Fibroblast of skin of right biceps (primary cell): ENCODE data around the gene ASIC2.

Experiments used
- DNase-seq: peaks from one replicate; pipeline ENCODE4 v3.0.0-alpha.2; 2013

ASIC2 gene

DNA sequence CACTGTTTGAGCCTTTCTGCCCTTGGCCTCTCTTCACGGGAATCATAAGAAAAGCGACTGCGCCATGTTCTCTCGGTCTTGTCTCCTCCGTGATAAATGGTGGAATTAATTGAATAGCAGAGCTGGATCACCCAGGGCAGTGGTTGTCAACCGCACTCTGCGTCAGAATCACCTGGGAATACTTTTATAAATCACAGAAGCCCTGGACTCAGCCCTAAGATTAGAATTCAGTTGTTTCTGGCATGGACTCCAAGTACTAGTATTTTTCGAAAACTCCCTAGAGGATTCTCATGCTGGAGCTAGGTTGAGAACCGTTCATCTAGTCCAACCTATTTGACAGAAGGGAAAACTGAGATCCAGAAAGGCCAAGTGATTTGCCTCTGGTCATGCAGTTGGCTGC is 237.3 kb downstream of the ASIC2 start:
- no peak for DNase-seq

DNA sequence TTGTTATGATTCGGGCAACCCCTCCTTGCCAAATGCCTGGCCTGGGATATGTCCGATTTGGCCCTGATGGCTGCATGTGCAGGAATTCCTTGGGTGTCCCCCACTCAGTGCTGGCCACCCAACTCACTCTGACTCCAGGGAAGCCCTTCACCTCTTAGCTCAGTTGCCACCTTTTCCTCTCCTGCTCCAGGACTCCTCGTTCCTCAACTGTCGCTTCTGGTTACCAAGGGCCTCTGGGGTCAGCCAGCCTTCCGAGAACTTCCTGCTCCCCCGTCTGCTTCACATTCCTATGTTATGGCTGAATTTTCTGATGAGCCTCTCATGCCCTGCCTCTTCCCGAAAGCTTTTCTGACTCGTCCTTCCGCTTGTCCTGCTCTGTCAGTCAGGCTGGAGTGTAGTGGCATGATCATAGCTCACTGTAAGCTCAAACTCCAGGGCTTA is 237.9 kb downstream of the ASIC2 start:
- DNase-seq: no peak

DNA sequence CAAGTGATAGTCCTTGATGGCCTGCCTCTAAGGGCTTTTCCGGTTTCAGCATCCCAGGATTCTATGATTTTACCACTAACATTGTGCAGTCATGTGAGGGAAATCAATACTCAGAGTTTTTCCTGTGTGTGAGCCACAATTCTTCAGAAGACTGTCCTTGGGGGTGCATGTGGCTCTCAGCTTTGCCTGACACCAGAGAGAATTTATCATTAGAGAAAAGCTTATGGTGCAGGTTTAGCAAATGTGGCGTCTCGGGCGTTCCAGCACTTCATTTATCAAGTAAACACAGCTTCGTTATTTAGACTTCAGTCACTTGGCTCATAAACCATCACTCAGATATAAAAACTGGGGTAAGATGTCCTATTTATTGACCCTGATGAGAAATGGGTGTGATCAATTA is 238.7 kb downstream of the ASIC2 start:
- DNase-seq: no peak

DNA sequence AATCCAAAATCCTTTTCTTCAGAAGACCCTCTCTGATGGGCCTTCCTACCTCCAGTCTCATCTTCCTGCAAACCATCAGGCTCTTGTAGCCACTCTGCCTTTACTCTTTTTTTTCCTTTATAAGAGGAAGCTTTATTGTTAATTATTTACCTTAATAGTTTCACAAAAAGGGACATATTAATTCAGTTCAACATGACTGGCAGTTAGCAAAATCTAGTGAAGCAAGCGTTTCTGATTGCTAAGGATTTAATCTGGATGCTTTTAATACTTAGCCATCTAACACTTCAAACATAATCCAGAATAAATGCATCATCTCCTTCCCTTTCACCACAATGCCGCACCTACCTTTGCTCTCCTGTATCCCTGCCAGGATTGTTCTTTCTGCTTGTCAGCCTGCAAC is 239.4 kb downstream of the ASIC2 start:
- no peak for DNase-seq

DNA sequence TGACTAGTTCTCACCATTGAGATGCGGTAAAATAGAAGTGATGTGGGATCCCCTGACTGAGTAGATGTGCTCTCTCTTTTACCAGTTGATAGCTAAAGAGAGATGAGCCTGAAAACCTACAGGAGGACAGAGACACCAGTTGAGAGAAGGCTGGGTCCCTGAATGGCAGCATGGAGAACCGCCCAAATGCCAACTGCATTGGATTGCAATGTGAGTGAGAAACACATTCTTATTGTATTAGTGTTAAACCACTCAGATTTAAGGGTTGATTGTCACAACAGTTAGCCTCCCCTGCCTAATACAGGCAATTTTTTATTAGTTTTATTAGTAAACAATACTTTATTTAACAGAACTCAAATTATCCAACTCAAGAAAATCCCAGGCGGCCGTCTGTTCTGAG is 240.2 kb downstream of the ASIC2 start:
- DNase-seq: no peak

DNA sequence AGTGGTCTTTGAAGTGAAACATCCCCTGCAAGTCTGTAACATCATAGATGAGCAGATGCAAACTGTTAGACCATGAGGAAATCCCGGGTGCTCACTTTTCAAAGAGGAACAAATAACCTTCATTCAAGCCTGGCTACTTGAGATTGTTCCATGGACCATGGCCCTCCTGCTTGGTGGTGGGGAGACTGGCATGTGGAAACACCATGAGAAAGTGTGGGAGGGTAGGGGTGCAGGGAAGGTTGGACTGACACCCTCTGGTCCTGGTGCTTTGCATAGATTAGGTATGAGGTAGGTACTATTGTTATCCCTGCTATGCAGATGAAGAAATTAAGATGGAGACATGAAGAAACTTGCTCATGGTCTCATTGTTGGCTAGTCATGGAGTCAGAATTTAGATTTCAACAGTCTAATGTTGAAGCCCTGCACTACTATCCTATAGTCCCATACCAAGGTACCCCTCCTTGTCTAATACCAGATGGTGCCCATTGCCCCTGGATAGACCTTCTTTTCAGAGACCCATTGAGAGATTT is 242.4 kb downstream of the ASIC2 start:
- DNase-seq: no peak

DNA sequence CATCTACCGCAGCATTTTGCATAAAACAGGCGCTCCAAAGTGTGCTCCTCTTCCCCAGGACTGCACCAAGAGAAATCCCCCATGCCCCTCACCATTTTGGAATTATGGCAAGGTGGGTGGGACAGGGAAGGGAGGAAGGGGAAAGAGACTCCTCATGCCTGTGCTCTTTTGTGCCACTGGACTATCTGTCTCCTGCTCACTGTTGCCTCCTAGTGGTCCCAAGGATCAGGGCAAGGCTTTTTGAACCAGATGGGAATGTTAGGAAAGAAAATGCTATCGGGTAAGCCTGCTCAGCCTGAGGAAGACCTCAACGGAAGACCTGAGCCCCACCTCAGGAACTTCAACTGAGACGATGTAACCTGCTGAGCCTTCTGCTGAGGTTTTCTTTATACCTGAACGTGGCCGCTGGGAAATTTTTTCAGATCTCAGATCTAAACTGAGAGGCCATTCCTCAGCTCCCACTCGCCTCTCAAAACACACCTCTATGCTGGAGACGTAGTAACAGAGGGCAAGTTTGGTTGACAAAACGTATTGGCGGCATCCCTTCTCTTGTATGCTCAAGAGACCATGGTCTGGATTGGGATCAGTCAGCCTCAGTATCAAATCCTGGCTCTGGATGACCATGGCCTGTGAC is 243.2 kb downstream of the ASIC2 start:
- DNase-seq: peak; percentile 41

DNA sequence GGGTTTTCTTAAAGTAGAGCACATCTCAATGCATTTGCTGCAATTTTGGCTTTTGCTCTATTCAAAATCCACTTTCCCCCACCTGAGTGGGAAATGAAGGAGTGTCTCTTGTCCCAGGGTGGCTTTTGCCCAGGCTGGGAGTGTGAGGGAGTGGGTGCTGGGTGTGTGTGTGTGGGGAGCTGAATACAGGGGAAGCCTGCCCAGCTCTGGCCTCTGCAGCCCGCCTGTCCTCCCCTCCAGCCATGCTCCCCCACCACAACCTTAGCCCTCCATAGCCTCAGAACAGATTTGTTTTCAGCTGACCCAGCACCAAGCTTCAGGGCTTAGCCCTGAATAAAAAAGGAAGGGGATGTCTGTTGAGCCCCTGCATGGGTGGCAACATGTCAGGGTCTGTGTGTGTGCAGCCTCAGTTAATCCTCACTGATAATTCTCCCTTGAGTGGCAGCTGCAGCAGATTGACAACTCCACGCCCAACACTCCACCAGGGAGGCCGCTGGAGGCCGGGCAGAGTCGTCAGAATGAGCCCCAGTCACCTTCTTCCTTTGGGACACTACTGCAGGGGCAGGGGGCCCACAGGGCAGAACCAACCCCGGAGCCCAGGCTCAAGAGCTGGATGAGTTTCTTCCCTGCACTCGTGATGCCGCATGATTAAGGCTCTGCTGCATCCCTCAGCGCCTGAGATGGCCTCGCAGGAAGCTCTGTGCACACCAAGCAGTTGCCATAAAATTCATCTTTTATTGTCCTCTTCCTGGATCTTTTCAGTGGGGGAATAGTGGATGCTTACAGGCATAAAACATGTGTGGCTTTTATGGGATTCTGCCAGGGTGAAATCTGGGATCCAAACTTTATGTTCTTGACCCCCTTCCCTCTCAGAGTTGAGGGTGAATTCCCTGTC is 246.5 kb downstream of the ASIC2 start:
- DNase-seq: no peak

DNA sequence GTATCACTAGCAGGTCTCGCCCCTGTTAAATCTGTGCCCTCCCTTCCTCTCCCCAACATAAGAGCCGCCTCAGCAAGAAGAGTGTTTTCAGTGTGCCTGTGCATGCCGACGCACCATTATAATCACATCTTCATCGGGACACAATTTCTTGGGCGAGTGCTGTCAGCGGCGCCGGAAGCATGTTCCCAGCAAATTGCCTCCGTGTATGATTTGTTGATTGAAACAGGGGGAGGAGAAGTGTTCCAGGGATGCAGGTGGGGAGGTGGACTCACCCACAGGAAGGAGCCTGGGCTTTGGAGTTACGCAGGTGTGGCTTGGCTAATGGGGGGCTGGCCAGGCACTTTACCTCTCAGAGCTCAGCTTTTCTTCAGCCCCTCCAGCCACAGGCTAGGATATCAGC is 247.9 kb downstream of the ASIC2 start:
- no peak for DNase-seq

DNA sequence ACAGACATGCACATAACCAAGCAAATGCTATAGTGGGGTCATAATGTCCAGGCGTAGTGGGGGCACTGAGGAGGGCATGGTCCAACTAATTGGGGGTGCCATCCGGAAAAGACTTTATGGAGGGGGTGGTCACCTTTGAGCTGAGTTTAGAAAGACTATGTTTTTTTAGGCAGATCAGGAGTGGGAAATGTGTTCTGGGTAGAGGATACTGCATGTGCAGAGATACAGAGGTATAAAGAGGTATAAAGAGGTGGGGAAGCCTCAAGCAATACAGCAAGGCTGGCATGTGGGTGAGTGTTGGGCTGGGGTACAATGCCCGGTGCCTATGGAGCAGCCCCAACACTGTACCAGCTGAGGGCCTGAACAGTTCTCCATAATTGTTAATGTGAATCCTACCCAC is 248.3 kb downstream of the ASIC2 start:
- DNase-seq: no peak

DNA sequence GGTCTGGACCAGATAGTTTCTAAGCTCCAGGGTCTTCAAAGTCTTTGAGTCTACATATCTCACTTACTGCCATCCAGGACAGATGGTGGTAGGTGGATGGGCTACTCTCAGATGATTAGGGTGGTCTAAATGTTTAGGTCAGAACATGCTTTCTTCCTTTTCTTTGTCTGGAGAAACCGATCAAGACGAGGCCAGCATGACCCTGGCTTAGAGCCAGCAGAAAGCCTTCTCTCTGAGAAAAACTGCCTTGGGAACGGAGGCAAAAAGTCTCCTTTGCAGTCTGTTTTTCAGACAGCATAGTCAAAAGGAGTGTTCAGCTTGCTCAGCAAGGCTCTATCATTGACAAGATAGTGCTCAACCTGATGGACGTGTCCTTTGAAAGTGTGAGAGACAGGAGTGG is 252.6 kb downstream of the ASIC2 start:
- DNase-seq: no peak

DNA sequence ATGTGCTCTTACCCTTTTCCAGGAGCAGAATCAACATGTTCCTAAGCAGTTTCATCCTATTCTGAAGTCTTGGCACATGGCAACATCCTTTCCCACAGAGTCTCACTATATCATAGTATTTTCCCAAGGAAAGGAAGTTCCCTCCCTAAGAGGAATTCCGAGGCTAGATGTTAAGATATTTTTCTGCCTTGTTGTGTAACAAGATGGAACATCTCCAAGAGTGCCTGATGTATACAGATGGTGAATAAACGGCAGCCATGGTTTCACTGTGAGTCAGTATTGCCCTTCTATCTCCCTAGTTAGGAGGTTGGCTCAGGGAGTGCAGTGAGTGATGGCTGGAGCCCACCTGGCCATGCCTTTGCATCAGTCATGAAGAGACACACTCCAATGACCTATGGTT is 253.2 kb downstream of the ASIC2 start:
- peak; percentile 77 for DNase-seq

DNA sequence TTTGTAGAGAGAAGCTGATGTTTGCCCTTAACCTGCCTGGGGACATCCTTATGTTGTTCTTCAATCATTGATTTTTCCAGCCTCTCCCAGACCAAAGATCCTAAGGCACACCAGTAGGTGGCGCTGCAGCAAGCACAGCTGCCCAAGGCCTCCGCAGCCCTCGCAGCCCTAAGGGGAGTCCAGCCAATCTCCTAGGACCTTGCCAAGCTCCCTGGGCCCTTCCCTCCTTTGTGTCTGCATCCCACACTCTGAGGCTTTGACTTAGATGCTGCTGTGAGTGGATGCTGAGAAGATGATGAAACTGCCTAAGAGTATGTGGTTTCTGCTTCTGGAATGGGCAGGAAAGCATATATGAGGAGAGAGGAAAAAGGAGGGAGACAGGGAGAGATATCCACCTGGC is 254.4 kb downstream of the ASIC2 start:
- DNase-seq: peak; percentile 43

DNA sequence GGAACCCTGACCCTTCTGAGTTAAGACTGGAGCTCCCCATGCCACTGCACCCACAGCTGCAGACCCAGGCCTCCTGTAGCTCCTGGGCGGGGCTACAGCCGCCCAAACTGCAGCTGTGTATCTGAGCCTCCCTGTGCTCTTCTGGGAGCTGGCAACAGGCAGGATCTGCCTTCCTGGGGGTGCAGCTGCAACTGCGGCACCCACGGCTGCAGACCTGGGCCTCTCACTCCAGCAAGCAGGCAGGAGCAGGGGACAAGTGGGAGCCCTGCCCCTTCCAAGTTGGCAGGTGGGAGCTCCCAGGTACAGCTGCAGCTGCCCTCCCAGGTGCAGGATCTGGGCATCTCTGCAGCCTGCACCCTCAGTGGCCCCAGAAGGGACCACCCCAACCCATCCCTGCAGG is 259.9 kb downstream of the ASIC2 start:
- DNase-seq: no peak

DNA sequence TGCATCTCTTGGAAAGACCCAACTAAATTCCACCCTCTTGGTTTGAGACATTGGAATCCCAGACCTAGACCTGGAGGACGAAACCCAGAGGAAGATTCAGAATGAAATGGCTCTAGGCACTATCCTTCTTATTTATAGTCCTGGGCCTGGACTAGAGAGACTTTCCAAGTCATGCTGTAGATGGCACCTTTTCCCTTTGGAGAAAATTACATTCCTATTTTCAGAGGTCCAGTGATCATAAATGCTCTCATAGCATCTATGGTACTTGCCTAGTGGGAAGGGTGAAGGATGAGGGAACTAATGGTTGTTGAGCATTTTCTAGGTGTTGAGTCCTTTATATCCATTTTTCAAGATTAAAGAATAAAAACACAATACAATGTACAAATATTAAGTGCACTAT is 264.3 kb downstream of the ASIC2 start:
- no peak for DNase-seq

DNA sequence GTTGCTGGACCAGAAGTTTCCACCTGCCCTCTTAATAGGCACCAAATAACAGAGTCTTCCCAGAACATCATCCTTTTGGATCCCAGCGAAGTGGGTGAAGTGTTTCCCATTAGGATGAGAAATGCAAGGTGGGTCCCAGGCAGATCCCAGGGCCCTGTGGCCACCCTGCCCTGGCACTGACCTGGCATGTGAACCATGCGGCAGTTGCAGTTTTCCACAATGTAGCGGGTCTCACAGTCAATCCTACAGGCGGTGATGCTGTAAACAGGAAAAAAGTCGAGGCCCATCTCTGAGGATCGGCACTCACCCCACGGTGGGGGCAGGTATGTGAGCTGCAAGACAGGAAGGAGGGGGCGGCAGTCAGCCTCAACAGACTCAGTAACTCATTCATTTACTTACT is 265.0 kb downstream of the ASIC2 start:
- no peak for DNase-seq

DNA sequence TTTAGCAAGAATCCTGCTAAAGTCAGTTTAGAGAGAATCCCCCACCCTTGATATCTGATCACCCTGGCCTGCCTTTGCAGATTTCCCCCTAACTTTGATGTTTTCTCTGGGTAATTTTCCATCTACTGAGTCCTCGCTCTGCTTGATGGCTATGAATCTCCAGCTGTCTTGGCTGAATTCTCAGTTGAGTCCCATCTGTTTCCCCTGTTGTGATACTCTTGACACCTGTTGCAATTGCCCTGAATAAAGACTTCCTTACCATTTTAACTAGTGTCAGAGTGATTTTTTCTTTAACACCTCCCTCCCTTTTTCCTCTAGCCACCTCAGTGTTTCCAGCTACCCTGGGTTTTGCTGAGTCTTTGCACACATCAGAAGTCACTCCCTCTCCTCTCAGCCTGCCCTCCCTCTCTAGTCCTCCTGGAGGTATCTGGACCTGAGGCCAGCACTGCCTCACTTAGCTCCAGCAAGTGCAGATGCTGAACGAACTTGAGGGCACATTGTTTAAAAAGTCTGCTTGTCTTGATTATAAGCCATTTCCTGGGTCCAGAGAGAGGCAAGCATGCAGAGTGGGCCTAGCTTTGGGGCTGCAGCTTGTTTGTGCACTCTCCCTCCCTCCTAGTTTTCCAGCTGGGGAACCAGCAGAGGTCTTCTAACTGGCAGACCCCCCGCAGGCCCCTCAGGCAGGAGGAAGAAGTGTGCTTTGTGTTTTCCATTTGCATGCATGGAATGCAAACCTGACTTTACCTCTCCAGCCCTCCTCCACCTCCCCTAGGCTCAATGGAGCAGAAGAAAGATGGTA is 268.2 kb downstream of the ASIC2 start:
- no peak for DNase-seq

DNA sequence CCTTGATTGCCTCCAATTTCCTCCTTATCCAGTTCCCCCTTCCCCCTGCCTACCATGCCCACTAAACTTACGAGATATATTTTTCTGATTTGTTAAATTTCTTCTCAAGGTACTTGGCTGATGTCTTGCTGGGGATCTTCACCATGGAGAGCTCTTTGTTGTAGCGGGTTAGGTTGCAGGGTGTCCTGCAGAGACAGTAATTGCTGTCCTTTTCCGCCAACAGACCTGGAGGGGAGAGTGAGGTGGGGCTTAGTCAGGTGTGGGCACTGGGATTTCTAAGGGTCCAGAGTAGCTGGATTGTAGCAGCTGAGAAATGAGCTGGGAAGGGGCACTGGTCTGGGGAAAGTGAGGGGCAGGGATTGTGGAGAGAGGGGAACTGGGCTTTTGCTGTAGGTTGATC is 269.3 kb downstream of the ASIC2 start:
- no peak for DNase-seq

DNA sequence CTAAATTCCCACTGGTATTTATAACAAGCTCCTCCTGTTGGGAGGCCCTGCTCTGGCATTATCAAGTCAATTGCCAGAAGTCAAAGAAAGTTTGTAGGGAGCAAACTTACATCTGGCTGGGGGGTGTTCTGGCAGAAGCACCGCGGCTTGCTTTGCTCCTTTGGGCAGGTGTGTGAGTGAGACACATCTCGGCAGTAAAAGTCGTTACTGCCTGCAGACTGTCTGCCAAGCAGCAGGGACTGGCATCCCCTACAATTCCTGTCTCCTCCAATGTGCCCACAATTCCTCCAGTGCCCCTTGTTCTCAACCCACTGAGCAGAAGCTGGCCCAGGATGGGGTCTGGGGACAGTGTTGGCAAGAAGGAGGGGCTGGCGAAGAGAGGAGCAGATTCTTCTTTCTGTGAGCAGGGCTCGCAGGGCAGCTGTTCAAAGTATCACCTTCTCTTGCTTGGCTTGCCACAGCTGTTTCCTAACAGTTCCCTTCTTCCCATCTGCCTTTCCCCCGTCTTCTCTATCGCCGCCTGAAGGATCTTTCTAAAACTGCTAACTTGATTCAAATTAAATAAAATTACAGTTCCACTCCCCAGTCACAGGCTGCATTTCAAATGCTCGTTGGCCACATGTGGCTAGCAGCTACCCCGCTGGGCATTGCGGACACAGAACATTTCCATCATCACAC is 271.2 kb downstream of the ASIC2 start:
- DNase-seq: no peak

DNA sequence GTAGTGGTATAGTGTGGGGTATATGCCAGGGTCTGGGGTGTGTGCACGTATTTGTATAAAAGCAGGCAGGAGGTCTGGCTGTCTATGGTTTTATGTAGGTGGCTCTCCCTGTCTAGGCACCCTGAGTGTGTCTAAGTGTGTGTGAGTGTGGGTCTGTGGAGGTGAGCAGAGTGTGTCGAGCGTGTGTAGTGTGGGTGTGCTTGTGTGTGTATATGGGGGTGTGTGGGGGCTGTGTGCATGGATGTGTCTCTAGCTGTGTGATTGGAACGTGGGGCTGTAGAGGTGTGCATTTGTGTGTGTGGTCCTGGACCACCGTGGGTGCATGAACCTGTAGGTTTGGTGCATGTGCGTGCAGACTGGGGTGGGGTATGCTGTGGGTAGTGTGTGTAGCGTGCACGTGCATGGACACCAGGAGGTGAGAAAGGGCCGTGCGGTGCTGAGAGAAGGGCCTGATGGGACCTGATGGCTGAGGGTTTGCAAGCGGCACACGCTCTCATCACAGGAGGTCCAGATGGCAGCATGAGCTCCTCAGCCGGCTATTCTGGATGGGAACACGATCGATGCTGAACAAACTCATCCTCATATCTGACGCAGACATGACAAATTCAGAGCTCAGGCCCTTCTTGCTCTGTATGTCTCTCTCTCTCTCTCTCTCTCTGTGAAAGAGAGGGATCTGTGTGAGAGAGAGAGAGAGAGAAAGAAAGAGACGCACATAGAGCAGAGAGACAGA is 273.8 kb downstream of the ASIC2 start:
- no peak for DNase-seq

DNA sequence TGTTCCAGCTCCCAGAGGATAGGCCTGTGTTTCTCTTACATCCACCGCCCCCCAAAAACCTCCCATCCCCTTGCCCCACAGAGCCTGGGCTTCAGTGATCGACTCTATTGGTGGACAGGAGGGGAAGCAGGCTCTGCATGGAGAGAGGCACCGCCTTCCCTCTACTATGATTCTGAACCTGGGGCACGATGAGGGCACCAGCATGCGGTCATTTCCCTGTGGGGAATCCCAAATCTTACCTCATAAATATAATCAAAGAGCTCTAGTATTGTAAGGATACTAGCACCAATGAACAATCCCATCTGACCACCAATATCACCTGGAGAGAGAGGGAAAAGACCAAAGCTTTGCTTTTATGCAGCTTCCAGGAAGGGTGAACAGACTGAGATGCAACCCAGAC is 275.7 kb downstream of the ASIC2 start:
- DNase-seq: no peak

DNA sequence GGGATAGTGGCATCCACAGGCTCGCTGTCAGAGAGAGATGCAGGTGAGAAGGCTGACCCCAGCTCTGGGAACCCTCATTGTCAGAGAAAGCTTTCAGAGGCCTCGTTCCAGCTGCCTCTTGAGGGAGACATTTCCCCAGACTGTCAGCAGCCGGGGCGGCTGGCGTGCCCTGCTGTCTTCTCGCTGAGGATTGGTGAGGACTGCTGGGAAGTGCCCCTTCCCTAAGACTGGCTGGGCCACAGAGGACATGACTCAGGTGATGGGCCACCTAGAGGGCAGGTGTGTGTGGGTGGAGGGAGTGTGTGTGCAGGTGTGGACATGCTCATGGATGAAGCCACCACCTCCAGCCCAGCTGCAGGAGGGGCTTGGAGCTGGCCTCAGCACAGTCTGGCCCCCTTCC is 276.2 kb downstream of the ASIC2 start:
- DNase-seq: no peak
